HG03520 (cell line): ENCODE measurements around the gene MUS81.

Experiments used
- ATAC-seq: cut with Tn5 transposase; IDR thresholded peaks from one replicate; pipeline ENCODE4 v1.9.1; 2021; ENCODE audit warnings: mild to moderate bottlenecking, moderate library complexity; ENCODE audit not compliant: unreplicated experiment

Gene MUS81

GRCh38 chr11:65859095-65859811 lies 980 bp upstream of the MUS81 start:
- ATAC-seq, result peak; percentile 45

GRCh38 chr11:65859812-65860277 lies 388 bp upstream of the MUS81 start:
- ATAC-seq, result no peak

GRCh38 chr11:65861165-65861505 lies 902 bp downstream of the MUS81 start:
- ATAC-seq, result no peak

- ATAC-seq, result no peak
These were observed 1.4 kb downstream of the MUS81 start for GRCh38 chr11:65861533-65862183.

GRCh38 chr11:65862191-65862735 lies 2.0 kb downstream of the MUS81 start:
- no peak for ATAC-seq

DNA sequence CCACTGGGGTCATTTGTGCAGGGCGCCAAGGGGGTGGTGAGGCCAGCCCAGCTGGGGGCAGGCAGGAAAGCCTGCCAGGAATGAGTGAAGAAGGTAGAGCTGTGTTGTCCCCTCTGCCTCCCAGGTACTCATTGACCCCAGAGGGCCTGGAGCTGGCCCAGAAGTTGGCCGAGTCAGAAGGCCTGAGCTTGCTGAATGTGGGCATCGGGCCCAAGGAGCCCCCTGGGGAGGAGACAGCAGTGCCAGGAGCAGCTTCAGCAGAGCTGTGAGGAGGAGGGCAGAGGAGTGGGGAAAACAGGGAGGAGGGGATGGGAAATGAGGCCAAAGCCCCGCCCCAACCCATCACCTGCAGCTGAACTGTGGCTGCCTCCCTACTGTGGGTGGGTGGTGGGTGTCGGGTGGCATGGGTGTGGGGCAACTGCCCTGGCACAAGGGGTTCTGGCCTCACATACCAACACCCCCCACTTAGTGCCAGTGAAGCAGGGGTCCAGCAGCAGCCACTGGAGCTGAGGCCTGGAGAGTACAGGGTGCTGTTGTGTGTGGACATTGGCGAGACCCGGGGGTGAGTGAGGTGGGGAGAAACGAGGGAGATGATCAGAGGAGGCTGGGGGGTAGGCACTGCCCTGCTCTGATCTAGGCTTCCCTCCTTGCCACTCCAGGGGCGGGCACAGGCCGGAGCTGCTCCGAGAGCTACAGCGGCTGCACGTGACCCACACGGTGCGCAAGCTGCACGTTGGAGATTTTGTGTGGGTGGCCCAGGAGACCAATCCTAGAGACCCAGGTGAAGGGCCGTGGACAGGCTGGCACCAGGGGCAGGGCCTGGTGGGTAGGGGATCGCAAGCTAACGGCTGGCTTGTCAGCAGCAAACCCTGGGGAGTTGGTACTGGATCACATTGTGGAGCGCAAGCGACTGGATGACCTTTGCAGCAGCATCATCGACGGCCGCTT lies 3.0 kb downstream of the MUS81 start:
- ATAC-seq, result no peak

DNA sequence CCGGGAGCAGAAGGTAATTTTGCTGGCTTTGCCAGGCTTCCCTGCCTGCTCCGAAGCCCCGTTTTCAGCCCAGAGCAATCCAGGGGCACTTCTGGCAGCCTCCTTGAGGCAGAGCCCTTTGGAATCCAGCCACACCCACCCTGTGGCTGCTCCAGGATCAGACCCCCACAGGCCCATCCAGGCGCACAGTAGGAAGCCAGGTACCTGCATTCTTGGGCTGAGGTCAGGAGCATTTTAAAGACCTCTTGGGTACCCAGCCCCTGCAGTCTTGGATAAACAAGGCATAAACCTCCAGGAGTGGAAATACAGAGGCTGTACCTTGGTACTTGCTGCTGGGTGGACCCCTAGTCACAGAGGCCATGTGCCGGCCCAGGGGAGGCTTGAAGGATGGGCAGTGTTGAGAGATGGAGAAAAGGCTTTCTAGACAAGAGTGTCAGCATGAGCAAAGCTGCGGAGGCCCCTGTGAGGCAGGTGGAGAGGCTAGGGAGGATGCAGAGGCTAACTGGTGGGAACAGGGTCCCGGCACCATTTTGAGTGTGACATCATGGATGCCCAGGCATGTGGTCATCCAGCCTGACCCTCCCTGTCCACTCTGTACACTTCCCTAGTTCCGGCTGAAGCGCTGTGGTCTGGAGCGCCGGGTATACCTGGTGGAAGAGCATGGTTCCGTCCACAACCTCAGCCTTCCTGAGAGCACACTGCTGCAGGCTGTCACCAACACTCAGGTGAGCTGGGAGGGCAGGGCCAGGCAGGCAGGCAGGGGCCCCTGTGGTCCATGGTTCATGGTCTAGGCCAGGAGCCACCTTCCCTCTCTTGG lies 3.9 kb downstream of the MUS81 start:
- ATAC-seq, result no peak

DNA sequence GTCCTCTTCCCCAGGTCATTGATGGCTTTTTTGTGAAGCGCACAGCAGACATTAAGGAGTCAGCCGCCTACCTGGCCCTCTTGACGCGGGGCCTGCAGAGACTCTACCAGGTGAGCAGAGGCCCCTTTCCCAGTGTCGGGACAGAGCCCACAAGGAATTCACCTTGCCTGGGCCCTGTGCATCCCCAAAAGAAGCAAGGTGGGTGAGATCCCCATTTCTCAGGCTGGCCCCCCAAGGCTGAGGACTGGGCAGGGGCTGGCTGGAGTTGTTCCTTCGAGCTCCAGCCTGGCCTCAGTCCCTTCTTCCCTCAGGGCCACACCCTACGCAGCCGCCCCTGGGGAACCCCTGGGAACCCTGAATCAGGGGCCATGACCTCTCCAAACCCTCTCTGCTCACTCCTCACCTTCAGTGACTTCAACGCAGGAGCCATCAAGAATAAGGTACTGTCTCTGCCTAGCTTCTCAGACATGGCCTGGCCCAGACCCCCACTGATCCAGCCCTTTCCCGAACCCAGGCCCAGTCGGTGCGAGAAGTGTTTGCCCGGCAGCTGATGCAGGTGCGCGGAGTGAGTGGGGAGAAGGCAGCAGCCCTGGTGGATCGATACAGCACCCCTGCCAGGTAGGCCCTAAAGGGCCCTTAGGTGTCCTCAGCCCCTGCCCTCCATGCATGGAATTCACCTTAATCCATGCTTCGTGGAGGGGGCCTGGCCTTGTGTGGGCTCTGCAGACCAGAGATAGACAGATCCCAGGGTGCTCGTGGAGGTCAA lies 4.7 kb downstream of the MUS81 start:
- ATAC-seq, result no peak

- no peak for ATAC-seq
These were observed 5.4 kb downstream of the MUS81 start for GRCh38 chr11:65865550-65866172.

DNA sequence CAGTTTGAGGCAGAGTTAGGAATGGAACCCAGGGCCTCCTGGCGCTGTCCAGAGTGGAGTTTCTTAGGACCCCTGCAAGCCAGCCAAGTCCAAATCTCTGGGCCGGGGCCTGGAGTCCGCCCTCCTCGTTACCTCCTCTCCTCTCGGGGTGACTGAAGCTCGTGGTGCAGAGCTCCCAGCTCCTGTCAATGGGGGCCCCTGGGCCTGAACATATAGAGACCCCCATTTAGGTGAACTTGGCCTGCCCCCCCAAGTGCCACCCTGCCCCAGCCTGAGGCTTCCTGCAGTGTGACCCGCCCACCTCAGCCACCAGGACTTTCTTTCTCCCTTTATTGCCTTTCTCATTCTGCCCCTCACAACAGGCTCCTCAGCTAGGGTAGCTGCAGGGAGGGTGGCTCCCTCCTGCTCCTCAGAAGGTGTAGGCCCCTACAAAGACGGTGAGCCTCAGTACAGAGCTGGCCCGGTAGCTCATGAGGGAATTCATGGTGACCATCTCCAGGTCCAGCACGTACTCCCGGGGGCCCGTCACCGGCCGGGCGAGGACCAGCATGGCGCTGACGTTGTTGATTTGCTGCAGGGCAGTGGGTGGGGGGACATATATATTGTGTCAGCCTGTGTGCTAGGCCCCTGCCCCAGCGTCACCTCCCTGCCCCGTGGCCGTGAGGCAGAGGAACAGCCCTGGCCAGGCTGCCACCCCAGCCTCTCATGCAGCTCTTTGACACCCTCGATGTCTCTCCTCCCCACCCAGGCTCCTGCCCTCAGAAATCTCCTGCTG lies 6.5 kb downstream of the MUS81 start:
- ATAC-seq, result no peak

DNA sequence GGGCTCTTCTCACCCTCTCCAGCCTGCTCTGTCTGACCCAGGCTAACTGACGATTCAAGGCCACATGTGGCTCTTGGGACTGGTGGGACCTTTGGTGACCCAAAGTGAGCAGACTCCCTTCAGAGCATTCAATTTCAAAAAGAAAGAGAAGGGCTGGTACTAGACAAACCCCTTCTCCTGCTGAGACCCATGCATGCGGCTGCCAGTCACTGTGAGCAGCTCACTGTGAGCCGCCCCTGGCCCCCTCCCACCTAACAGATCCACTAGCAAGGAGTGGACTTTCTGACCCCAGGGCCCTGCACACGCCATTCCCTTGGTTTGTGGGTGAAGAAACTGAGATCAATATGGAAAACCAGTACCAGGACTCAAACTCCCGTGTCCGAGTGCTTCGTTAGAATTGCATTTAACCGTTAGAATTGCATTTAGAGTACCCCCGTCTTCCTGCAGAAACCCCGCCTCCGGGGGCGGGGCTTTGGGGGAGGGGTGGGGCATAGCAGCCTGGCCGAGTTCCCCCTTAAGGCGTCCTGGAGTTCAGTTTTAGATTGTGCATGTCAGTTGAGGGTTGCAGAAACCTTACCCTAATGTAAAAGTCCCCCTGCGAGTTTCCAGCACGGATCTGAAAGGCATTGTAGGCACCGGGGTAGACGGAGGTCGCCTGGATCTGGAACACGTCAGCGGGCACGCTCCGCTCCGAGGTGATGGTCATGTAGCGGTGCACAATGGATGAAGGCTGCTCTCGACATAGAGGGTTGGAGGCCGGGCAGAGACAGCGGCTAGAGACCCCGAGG lies 7.2 kb downstream of the MUS81 start:
- ATAC-seq, result no peak

DNA sequence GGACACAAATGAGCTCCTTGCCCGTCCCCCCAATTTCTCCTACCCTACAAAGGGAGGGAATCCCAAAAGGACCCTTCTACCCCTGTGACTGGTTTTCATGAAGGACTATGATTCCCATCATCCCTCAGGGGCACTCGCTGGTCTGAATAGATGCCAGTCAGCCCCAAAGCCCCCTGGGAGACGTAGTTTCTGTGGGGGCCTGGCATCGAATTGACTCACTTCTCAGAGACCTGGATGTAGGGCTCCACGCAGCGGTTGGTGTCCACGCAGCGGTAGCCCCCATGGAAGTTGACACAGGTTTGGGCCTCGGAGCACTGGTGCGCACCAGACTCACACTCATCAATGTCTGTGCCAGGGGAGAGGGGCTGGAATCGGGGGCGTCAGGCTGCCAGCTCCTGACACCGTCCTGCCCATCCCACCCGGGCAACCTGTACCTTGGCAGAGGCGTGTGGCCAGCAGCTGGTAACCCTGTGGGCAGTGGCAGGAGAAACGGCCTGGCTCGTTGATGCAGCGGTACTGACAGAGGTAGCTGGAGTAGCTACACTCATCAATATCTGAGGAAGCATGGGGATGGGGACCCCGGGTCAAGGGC lies 7.9 kb downstream of the MUS81 start:
- ATAC-seq, result no peak

- no peak for ATAC-seq
These were observed 8.7 kb downstream of the MUS81 start for GRCh38 chr11:65868907-65869306.

DNA sequence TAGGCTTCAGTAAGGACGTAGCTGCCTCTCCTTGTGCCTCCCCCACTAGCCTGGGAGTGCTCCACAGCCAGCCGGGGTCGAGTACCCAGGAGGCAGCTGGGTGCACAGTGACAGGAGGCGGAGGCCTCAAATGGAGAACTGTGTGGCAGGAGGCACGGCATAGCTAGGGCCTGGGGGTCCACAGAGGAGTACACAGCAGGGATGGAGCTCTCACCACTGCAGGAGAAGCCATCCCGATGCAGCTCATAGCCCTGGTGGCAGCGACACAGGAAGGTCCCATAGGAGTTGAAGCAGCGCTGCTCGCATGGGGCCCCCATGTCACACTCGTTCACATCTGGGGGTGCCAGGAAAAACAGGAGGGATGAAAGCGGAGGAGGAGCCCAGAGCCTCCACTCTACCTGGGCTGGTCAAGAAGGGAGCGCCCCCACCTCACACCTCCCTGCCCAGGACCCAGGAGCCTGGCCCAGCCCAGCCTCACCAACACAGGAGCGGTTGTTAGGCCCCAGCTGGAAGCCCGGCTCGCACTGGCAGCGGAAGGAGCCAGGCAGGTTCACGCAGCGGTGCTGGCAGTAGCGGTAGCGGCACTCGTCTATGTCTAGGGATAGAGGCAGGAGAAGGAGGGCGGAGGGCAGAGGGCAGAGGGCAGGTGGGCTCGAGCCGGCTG lies 9.5 kb downstream of the MUS81 start:
- no peak for ATAC-seq

DNA sequence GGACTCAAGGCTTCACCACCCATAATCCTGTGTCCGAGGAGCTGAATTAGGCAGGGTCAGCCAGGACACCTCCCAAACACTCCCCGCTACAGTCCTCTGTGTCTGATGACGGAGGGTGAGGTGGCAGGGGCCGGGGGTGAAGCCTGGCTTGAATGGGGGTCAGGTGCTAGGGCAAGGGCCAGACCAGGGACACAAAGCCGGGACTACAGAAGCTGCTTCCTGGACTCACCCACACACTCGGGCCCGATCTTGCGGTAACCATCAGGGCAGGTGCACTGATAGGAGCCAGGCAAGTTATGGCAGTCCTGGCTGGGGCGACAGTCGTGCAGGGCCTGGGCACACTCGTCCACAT lies 10.1 kb downstream of the MUS81 start:
- ATAC-seq, result no peak

- no peak for ATAC-seq
These were observed 10.8 kb downstream of the MUS81 start for GRCh38 chr11:65870706-65871681.
